Measurements from ENCODE around the gene SLC43A2.

GRCh38 chr17:1676401-1676800 lies 47.8 kb upstream of the SLC43A2 start:
- no peak for TF ChIP-seq KDM1A (CRISPR knock-in tag; IDR thresholded peaks at IDR 0.05)
- TF ChIP-seq RELA (CRISPR knock-in tag; IDR thresholded peaks at IDR 0.05) = no peak
- no peak for TF ChIP-seq ZBTB33 (CRISPR knock-in tag; IDR thresholded peaks at IDR 0.05)
- no peak for TF ChIP-seq ZNF552 (CRISPR knock-in tag; IDR thresholded peaks at IDR 0.05; ENCODE audit: borderline replicate concordance)
- no peak for TF ChIP-seq POLR2AphosphoS5 (IDR thresholded peaks at IDR 0.05; ENCODE audit: low read depth, low read length)
- no peak for TF ChIP-seq FOSL1 (CRISPR knock-in tag; IDR thresholded peaks at IDR 0.05; ENCODE audit: borderline replicate concordance)
- TF ChIP-seq ZFP36 (IDR thresholded peaks at IDR 0.05; ENCODE audit: borderline replicate concordance, low read depth, low read length, partially characterized antibody) = no peak
- no peak for TF ChIP-seq PAXIP1 (CRISPR knock-in tag; conservative IDR thresholded peaks at IDR 0.05)
- no peak for TF ChIP-seq RAD21 (CRISPR knock-in tag; IDR thresholded peaks at IDR 0.05)
- no peak for TF ChIP-seq MAX (IDR thresholded peaks at IDR 0.05)
- TF ChIP-seq ZNF687 (CRISPR knock-in tag; IDR thresholded peaks at IDR 0.05) = no peak
- no peak for TF ChIP-seq ADNP (CRISPR knock-in tag; IDR thresholded peaks at IDR 0.05)
- no peak for TF ChIP-seq CTCF (CRISPR knock-in tag; IDR thresholded peaks at IDR 0.05)
- TF ChIP-seq HOMEZ (CRISPR knock-in tag; IDR thresholded peaks at IDR 0.05; ENCODE audit: low read depth) = no peak

Measured in HepG2 (cell line).